DMS153 (cell line): ENCODE data around the gene CST7.

Source experiments
- DNase-seq: peaks from one replicate; lab custom pipeline; 2025; lab: John Stamatoyannopoulos, UW

The CST7 gene

GRCh38 chr20:24950836-24951525 is 1.9 kb downstream of the CST7 start:
- DNase-seq = no peak

- DNase-seq = no peak
These were observed 2.5 kb downstream of the CST7 start for GRCh38 chr20:24951536-24952083.

- DNase-seq = no peak
These were observed 3.5 kb downstream of the CST7 start for GRCh38 chr20:24952376-24953208.

- DNase-seq = no peak
These were observed 4.1 kb downstream of the CST7 start for GRCh38 chr20:24953209-24953575.

- no peak for DNase-seq
These were observed 4.6 kb downstream of the CST7 start for GRCh38 chr20:24953621-24954133.

GRCh38 chr20:24954151-24954550 is 5.1 kb downstream of the CST7 start:
- DNase-seq = no peak

- no peak for DNase-seq
These were observed 5.5 kb downstream of the CST7 start for GRCh38 chr20:24954566-24954965.

DNA sequence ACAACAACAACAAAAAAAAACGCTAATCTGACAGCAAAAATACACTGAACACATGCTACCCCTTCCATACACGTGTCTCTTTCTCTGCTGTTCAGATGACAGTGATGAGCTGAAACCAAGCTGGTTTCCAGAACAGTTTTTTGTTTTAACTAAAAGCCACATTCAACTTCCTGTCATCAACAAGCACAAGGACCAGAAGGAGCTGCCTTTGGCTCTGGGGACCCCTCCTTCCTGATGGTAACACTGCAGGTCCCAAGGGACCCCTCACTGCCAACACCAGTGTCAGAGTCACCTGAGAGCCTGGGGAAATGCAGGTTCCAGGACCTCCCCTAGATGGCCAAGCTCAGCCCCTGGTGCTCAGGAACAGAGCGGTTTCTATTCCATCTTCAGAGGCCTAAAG is 6.0 kb downstream of the CST7 start:
- DNase-seq = no peak

DNA sequence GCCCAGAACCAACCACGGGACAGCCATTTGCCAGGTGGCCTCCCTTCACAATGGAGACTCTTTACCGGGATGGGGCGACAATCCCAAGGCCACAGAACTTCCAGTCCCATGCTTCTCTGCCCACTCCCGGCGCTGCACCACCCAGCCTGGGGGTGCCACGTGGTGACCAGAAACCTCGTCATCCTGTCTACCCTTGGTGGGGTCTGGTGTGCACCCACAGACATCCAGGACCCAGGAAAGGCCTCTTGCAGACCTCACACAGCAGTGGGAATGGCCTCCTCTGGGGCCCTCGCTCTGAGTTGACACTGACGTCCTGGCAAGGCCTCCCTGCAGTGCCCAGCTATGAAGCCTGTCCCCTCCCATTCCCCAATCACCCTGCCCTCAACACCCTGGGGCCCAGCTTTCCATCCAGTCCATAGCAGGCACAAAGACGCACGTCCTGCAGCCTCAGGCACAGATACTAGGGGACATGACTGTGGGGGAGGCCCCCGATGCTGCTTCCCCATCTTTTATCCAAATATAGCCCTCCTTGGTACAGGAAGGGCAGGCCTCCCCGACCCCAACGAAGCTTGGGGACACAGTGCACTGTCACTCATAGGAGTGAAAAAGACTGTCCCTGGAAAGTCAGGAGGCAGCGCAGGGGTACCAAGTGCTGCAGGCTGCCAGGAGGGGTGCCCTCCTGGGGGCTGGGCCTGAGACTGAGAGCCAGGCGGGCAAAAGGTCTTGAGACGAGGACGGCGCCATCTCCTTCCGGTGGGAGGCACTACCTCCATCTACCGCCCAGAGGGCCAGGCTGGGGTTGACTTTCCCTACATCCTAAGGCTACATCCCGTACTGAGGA is 7.2 kb downstream of the CST7 start:
- no peak for DNase-seq

DNA sequence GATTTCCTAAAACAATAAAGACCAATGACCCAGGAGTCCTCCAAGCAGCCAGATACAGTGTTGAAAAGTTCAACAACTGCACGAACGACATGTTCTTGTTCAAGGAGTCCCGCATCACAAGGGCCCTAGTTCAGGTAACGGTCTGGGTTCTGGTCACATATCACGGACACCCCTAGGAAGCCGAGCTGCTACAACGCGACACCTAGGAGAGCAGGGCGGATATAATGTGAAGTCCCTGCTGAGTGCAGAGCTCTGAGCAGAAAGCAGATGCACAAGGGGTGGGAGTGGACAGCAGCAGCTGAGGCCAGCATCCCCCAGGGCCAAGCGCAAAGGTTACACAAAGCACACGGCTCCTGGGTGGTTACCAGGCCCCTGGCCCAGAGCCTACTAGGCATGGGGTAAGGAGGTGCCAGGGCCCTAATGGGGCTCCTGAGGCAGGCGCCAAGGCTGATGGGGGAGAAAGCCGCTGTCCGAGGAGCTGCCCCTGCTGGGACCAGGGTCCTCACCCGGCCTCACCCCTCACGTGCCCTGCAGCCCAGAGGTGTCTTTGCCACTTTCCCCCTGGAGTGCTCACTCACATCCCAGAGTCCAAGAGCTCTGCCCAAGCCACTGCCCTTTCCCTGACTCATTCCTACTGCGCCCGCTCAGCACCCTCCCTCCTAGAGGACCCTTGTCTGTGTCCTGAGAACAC is 8.4 kb downstream of the CST7 start:
- DNase-seq = no peak

DNA sequence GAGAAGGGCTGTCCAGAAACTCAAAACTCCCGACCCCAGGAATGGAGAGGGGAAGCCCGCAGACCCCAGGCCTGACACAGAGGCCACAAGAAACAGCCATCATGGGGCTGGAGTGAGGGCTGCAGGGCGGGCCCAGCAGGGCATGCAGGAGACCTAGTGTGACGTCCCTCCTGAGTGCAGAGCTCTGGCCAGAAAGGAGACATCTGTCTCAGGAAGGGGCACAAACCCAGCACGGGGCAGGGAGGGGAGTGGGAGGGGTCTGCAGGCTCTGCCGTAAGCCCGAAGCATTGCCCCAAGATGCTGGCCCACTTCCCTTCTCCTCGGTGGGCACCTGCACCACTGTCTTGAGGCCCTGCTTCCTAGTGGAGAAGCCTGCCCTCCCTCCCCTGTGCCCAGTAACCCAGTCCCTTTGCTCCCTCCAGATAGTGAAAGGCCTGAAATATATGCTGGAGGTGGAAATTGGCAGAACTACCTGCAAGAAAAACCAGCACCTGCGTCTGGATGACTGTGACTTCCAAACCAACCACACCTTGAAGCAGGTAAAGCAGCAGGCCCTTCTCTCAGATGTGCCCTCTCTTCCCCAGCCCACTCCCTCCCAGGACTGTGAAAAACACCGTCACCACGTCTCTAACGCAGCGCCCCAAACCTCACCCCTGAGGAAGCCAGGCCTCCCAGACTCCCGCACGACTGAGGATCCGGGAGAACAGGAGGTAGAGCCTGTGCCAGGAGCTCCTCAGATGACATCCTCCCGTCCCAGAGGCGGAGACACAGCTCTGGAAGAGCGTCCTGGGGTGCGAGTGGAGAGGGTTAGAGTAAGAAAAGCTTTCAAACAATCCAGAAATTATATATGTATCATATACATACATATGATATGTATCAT is 9.7 kb downstream of the CST7 start:
- no peak for DNase-seq

DNA sequence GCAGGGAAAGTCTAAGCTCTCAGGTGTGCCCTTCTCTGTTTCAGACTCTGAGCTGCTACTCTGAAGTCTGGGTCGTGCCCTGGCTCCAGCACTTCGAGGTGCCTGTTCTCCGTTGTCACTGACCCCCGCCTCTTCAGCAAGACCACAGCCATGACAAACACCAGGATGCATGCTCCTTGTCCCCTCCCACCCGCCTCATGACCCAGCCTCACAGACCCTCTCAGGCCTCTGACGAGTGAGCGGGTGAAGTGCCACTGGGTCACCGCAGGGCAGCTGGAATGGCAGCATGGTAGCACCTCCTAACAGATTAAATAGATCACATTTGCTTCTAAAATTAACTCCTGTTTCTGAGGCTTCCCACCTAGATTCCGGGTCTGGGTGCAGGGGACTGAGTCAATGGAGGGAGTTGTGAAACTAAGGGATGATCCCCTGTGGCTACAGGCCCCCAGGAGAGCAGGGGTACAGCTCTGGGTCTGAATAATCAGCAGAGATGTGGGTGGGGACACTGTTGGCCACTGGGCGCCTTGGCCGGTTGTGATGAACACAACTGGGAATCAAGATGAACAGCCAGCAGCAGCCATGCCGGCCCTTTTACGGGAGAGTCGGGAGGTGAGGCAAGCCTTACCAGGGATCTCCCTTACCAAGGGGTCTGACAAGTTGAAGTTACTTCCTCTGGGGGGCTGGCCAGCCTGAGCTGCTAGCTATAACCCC is 10.7 kb downstream of the CST7 start:
- no peak for DNase-seq

DNA sequence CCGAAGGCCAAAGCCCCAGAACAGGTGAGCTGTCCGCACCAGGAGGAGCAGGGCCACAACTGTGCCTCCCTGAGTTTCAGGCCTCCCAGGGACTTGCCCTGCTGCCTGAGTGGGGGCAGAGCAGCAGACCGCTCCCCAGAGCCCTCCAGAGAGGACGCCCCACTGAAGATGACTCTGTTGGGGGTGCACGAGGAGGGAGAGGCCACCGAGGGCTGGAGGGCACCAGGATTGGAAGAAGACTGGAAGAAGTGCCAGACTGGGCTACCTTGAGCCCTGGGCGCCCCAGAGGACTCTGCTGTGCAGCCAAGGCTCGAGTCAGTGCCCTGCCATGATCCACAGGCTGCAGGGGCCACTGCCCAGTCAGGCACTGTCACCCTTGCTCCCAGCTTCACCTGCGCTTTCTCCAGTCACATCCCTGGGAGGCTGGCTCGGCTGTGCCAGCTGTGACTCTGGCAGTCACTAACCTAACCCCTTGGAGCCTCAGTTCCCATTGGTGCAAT is 11.3 kb downstream of the CST7 start:
- DNase-seq = no peak

GRCh38 chr20:24960861-24961260 is 11.8 kb downstream of the CST7 start:
- DNase-seq = no peak

GRCh38 chr20:24961384-24962181 is 12.5 kb downstream of the CST7 start:
- no peak for DNase-seq

DNA sequence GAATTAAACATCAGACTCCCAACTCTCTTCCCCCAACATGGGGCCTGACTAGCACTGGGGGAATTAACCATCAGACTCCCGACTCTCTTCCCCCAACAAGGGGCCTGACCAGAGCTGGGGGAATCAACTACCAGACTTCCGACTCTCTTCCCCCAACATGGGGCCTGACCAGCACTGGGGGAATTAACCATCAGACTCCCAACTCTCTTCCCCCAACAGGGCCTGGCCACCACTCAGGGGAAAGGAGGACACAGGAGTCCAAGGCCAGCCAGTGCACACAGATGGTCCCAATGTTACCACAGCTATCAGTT is 13.1 kb downstream of the CST7 start:
- no peak for DNase-seq

DNA sequence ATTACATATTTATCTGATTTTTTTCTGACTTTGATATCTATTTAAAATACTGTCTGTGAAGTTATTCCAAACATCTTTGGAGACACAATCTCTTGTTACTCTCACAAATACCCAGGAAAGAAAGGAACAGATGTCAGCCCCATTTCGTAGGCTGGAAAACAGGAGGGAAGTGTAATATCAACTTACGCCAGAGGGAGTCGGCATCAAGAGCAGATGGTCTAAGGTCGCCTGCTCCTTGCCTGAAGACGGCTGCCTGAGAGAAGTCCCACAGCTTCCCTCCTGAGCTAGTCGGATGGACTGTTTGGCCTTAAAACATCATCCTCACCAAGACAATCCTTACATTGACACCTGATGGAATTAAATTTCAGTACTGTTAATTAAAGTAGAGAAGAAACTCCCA is 13.4 kb downstream of the CST7 start:
- DNase-seq = no peak

- no peak for DNase-seq
These were observed 14.8 kb downstream of the CST7 start for GRCh38 chr20:24963672-24964505.
